ENCODE results near the gene HJURP.

HJURP gene

DNA sequence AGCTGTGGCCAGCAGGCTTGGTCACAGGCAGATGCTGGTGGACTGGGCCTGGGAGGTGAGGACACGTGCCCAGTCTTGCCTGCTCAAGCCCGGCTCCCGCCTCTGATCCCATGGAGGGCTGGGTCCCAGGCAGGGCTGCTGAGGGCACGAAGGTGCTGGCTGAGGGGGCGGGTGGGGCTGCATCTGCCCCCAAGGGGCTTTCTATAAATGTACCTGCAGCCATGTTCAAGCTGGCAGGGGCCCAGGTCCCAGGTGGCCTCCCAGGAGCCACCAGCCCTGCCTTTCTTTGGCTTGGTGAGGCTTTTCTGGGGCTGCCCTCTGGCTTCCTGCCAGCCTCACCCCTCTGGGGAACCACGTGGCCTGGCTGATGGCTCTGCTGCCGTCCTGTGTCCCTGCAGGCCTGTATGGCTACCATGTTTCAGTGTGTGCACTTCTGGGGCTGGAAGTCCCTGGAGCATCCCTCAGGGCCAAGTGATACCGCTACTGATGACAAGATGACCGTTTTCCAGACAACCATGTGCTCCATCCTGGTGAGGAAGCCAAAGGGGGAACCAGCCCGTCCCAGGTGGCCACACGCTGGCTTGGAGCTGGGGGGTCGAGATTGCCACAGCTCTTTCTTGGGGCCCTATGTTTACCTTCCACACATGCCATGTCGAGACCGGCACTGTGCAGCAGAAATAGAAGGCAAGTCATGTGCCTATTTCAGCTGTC, 23.2 kb downstream of the HJURP start:
- DNase-seq (ENCODE audit: low read depth in 1 of 2, low spot score in 1 of 2): no peak

- DNase-seq (ENCODE audit: low read depth in 1 of 2, low spot score in 1 of 2): no peak
These were observed 24.1 kb downstream of the HJURP start for GRCh38 chr2:233830111-233830802.

DNA sequence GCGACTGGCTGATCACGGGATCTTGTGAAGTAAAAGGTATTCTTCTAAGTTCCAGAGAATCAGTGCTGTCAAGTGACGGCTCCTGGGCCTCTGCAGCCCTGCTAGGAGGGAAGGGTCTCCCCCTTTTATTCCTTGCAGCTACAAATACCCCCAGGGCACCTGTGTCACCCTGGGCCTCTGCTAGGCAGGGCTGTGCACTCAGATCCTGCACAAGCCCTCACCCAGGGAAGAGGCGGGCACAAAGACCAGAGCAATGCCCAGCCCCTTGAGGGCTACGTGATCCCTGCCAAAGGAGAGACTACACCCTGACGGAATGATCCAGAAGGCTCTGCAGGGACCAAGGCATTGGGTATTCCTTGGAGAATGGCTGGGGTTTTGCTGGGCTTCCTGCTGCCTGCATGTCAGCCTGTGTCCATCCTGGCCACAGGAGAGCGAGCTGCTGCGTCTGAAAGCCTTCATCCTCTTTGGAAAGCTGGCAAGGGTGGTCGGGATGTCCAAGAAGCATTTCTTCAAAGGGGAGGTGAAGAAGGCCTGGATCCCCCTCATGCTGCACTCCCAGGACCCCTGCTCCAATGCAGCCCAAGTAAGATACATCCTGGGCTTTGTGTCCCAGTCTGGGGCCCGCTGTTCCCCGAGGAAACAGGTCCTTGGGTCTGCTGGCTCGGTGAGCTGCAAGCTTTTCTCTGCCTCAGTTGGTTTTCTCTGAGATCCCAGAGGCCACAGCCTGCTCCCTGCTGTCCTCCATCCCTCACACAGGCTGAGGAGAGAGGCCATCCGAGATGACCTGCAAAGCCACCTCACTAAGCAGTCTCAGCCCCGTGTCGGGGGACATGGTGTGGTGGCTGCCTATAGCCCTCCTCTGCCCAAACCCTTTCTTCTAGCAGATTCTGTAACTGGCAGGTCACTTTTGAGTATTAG, 24.9 kb downstream of the HJURP start:
- no peak for DNase-seq (ENCODE audit: low read depth in 1 of 2, low spot score in 1 of 2)

- no peak for DNase-seq (ENCODE audit: low read depth in 1 of 2, low spot score in 1 of 2)
These were observed 25.7 kb downstream of the HJURP start for GRCh38 chr2:233828546-233829192.

DNA sequence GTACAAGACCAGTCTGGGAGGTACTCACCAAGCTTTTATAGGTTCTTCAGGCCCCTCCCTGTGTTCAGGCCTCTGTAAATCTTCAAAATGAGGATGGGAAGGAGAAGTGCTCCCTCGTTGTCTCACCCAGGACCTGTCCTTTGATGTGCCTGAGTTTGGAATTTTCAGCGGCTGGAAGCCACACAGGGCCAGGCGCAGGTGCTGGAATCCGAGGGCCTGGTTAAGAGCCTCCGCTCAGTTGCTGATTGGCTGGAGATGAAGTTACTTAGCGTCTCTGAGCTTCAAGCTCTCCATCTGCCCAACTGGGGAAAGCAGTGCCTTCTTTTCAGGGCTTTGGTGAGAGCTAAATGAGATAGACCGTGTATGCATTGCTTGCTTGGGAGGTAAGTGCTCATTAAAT, 30.0 kb downstream of the HJURP start:
- DNase-seq (ENCODE audit: low read depth in 1 of 2, low spot score in 1 of 2): no peak

GRCh38 chr2:233823731-233824121, 30.6 kb downstream of the HJURP start:
- DNase-seq (ENCODE audit: low read depth in 1 of 2, low spot score in 1 of 2): no peak

GRCh38 chr2:233822781-233823730, 31.3 kb downstream of the HJURP start:
- no peak for DNase-seq (ENCODE audit: low read depth in 1 of 2, low spot score in 1 of 2)

DNA sequence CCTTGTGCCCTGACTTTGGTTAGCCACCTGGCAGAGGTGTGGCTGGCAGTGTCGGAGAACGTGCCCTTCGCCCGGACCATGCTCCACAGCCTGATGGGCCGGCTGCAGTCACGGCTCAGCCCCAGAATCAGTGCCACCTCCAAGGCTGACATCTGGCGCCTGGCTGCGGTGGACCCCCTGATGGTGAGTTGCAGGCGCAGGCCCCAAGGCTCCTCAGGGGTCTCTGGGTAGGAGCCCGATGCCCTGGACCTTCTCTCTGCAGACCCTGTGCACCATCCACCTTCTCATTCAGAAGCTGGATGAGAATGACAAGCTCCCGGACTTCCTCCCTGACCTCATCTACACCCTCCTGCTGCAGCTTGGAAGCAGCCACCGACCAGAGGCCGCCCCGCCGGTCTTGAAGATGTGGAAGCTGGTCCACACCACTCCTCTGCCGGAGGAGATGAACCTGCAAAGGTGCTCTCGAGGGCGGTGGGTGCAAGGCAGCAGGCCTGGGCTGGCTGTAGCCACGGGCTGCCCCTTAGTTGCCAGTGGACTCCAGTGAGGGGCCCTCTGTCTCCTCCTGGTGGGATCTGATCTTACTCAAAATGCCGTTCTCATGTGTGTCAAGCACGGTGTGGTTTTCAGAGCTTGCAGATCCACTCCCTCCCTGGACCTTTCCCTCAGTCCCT, 32.1 kb downstream of the HJURP start:
- DNase-seq (ENCODE audit: low read depth in 1 of 2, low spot score in 1 of 2): no peak

GRCh38 chr2:233821709-233822100, 32.6 kb downstream of the HJURP start:
- no peak for DNase-seq (ENCODE audit: low read depth in 1 of 2, low spot score in 1 of 2)

DNA sequence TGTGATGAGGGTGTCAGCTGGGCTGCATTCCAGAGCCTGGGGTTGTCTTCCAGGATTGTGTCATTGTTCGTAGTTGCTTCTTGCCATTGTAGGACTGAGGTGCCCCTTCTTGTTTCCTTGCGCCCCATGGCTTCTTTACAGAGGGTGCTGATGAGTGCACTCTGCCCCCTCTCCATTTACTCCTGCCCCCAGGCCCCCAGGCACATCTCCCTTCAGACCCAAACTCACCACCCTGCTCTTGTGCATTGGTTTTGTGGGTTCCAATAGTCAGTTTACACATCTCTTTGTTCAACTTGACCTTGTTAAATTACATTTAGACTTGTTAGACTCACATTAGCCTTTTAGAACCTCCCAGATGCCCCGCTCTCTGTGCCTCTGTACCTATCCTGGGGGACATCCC, 33.1 kb downstream of the HJURP start:
- DNase-seq (ENCODE audit: low read depth in 1 of 2, low spot score in 1 of 2): no peak

DNA sequence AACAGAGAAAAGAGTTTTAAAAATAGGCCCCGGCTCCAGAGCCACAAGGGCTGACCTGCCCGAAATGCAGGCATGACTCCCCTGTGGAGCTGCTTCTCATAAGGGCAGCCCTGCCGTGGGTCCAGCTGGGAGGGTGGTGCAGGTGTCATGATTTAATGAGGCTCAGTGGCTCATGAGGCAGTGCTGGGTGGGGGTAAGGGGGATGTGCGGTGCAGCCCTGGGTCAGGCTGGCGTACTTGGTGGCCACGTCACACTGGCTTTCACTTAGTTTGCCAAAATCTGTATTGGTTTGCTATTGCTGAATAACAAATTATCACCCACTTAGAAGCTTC, 33.6 kb downstream of the HJURP start:
- DNase-seq (ENCODE audit: low read depth in 1 of 2, low spot score in 1 of 2): no peak

DNA sequence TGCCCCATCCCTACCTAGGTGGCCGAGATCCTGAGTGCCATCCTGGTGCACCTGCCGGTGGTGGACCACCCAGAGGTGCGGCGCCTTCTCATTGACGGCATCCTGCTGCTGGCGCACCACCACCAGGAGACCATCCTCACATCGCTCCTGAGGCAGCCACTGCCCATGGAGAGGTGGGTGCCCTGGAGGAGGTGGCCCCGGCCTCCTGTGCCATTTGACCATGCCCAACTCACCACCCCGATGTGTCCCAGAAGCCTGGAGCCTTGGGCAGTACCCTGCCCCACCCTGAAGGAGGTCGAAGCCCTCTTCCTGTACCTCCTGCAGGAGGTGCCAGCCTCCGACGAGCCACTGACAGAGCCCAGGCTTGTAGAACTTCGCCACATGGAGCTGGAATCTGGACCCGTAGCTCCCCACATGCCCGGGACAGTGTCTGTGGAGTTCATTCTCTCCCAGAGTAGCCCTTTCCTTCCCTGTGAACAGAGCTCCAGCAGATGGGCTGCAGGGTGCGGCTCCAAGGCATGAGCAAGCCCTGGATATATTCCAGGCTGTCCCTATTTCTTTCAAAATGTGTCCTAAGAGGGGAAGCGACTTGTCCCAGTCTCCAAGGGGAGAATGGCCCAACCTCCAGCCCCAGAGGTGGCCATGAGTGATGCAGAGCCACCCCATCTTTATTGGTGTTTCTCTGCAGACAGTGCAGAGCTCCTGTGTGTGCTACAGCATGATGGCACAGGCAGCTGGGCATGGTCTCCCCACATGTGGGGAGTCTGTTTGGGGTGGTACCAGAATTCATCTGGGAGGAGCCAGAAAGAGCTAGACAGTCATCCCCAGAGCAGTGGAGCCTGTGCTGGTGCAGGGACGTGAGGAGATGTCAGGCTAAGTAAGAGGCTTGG, 34.2 kb downstream of the HJURP start:
- no peak for DNase-seq (ENCODE audit: low read depth in 1 of 2, low spot score in 1 of 2)

- no peak for DNase-seq (ENCODE audit: low read depth in 1 of 2, low spot score in 1 of 2)
These were observed 35.4 kb downstream of the HJURP start for GRCh38 chr2:233818639-233819621.

- DNase-seq (ENCODE audit: low read depth in 1 of 2, low spot score in 1 of 2): no peak
These were observed 36.2 kb downstream of the HJURP start for GRCh38 chr2:233817995-233818638.

GRCh38 chr2:233817361-233817911, 36.9 kb downstream of the HJURP start:
- no peak for DNase-seq (ENCODE audit: low read depth in 1 of 2, low spot score in 1 of 2)

DNA sequence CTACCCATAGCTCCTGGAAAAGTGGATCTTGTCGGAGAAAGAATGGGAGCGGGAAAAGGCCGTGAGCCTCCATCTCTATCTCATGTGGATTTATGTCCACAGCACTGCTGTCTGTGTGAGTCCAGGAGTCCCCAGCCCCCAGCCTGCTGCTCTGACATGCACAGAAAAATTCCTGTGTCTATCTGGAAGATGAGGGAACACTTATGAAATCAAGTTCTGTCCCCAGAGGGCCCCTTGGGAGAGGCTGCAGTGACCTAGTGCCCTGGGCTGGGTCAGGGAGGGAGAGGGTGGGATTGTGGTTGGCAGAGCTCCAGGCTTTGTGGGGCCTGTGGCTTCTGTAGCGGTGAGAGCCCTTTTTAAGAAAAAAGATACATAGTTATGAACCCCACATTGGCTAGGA, 37.6 kb downstream of the HJURP start:
- no peak for DNase-seq (ENCODE audit: low read depth in 1 of 2, low spot score in 1 of 2)

DNA sequence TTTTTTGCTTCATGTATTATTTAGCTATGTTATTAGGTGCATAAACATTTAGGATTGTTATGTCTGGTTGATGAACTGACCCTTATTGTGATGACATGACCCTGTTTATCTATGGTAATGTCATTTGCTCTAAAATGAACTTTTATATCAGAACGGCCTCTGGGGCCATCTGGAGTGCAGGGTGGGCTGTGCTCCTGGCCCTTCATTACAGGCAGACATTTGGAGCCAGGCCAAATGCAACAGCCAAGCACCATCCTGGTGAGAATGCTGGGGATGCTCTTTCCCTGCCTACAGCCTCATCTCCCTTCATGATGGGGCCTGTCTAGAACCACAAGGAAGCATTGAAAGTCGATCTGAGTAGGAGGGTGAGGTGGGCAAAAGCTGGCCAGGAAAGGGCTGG, 38.0 kb downstream of the HJURP start:
- DNase-seq (ENCODE audit: low read depth in 1 of 2, low spot score in 1 of 2): no peak
